ENCODE measurements around the gene C16orf92.

DNA sequence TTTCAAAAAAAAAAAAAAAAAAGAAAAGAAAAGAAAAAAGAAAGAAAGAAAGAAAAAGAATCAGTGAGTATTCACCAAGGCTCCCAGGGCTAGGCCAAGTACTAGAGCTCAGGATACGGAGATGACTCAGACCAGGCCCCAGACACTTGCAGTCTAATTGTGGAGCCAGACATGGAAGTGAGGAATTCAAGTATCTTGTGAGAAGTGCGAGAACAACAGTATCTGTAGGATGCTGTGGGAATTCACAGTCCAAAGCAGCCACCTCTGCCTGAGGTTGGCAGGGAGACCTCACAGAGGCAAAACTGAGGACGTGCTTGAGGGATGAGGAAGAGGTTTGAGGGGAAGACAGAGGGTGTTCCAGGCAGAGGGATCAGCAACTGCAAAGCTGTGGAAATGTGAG, 28.5 kb downstream of the C16orf92 start:
- TF ChIP-seq CTCF (IDR thresholded peaks at IDR 0.05; ENCODE audit: low read length) (no peak), EZH2 (IDR thresholded peaks at IDR 0.05; ENCODE audit: borderline replicate concordance, low read length) (no peak)
